SK-N-SH treated with all-trans-retinoic acid at 6 μM for 48 hours (cell line): ENCODE data around the gene TSHZ2.

ENCODE experiments used
- ATAC-seq: fragments of 200-7000 bp; cut with Tn5 transposase; 3 replicates; pipeline ENCODE4 v1.9.1; 2020; ENCODE audit warnings: mild to moderate bottlenecking, moderate library complexity
- ARNTL ChIP-seq: fragments of 450-650 bp; formaldehyde crosslinking; IDR thresholded peaks from 2 replicates; pipeline ENCODE4 v1.5.0; 2020; ENCODE audit warnings: low read depth, mild to moderate bottlenecking, moderate library complexity, borderline replicate concordance
- CREB5 ChIP-seq: fragments of 250-450 bp; sonication (Bioruptor Pico); IDR thresholded peaks from 2 replicates; pipeline ENCODE4 v1.5.1; 2020; ENCODE audit warnings: low read depth, mild to moderate bottlenecking, moderate library complexity
- CSRNP3 ChIP-seq: fragments of 250-450 bp; sonication (Bioruptor Pico); IDR thresholded peaks from 2 replicates; pipeline ENCODE4 v1.5.1; 2021; ENCODE audit warnings: mild to moderate bottlenecking, moderate library complexity
- GLIS3 ChIP-seq: fragments of 250-450 bp; sonication (Bioruptor Pico); IDR thresholded peaks from 2 replicates; pipeline ENCODE4 v1.5.0; 2020; ENCODE audit warnings: mild to moderate bottlenecking, moderate library complexity
- ISL1 ChIP-seq: fragments of 250-450 bp; sonication (Bioruptor Pico); IDR thresholded peaks from 2 replicates; pipeline ENCODE4 v2.1.2; 2022; ENCODE audit warnings: mild to moderate bottlenecking, moderate library complexity
- OSR1 ChIP-seq: fragments of 250-450 bp; sonication (Bioruptor Pico); IDR thresholded peaks from 2 replicates; pipeline ENCODE4 v1.8.0; 2022; ENCODE audit warnings: moderate library complexity, mild to moderate bottlenecking, inconsistent platforms
- PATZ1 ChIP-seq: fragments of 250-450 bp; sonication (Bioruptor Pico); IDR thresholded peaks from 2 replicates; pipeline ENCODE4 v1.8.0; 2020; ENCODE audit warnings: mild to moderate bottlenecking, moderate library complexity, borderline replicate concordance
- POU6F1 ChIP-seq: fragments of 250-450 bp; sonication (Bioruptor Pico); IDR thresholded peaks from 2 replicates; pipeline ENCODE4 v1.8.0; 2021; ENCODE audit warnings: low read depth, mild to moderate bottlenecking, moderate library complexity, borderline replicate concordance
- PPARA ChIP-seq: fragments of 250-450 bp; sonication (Bioruptor Pico); IDR thresholded peaks from 2 replicates; pipeline ENCODE4 v1.5.0; 2020; ENCODE audit warnings: mild to moderate bottlenecking, borderline replicate concordance
- RARB ChIP-seq: fragments of 250-450 bp; sonication (Bioruptor Pico); IDR thresholded peaks from 2 replicates; pipeline ENCODE4 v1.8.0; 2021; ENCODE audit warnings: mild to moderate bottlenecking, moderate library complexity
- TCF4 ChIP-seq: fragments of 250-450 bp; sonication (Bioruptor Pico); IDR thresholded peaks from 2 replicates; pipeline ENCODE4 v1.8.0; 2021; ENCODE audit warnings: mild to moderate bottlenecking, moderate library complexity, borderline replicate concordance
- TOX ChIP-seq: fragments of 250-450 bp; sonication (Bioruptor Pico); IDR thresholded peaks from 2 replicates; pipeline ENCODE4 v1.8.0; 2021; ENCODE audit warnings: mild to moderate bottlenecking, moderate library complexity, borderline replicate concordance
- TSHZ2 ChIP-seq: fragments of 250-450 bp; sonication (Bioruptor Pico); IDR thresholded peaks from 2 replicates; pipeline ENCODE4 v1.5.0; 2020; ENCODE audit warnings: mild to moderate bottlenecking, moderate library complexity
- ZC3H10 ChIP-seq: fragments of 250-450 bp; sonication (Bioruptor Pico); IDR thresholded peaks from 2 replicates; pipeline ENCODE4 v1.5.1; 2021; ENCODE audit warnings: mild to moderate bottlenecking, moderate library complexity
- ZFP3 ChIP-seq: fragments of 250-450 bp; sonication (Bioruptor Pico); IDR thresholded peaks from 2 replicates; pipeline ENCODE4 v1.5.0; 2020; ENCODE audit warnings: mild to moderate bottlenecking, moderate library complexity
- ZFP30 ChIP-seq: fragments of 450-650 bp; formaldehyde crosslinking; IDR thresholded peaks from 2 replicates; pipeline ENCODE4 v1.5.0; 2022; ENCODE audit warnings: mild to moderate bottlenecking, moderate library complexity
- ZNF565 ChIP-seq: fragments of 450-650 bp; formaldehyde crosslinking; conservative IDR thresholded peaks from 2 replicates; pipeline ENCODE4 v1.5.0; 2020; ENCODE audit warnings: low read depth, mild to moderate bottlenecking, moderate library complexity
- ZNF70 ChIP-seq: fragments of 450-650 bp; formaldehyde crosslinking; IDR thresholded peaks from 2 replicates; pipeline ENCODE4 v1.5.0; 2020; ENCODE audit warnings: mild to moderate bottlenecking, moderate library complexity
- ZNF8 ChIP-seq: fragments of 450-650 bp; formaldehyde crosslinking; IDR thresholded peaks from 2 replicates; pipeline ENCODE4 v1.5.0; 2020; ENCODE audit warnings: mild to moderate bottlenecking, moderate library complexity

Gene TSHZ2

GRCh38 chr20:53187392-53188068, 215.4 kb downstream of the TSHZ2 start:
- no peak for ATAC-seq

GRCh38 chr20:53190225-53190624, 218.1 kb downstream of the TSHZ2 start:
- no peak for TF ChIP-seq CSRNP3 (CRISPR knock-in tag)
- TF ChIP-seq ZNF70 (CRISPR knock-in tag): no peak
- no peak for TF ChIP-seq PPARA (CRISPR knock-in tag)
- no peak for TF ChIP-seq CREB5 (CRISPR knock-in tag)
- no peak for TF ChIP-seq ZNF8 (CRISPR knock-in tag)
- TF ChIP-seq RARB: no peak
- no peak for TF ChIP-seq ZFP3 (CRISPR knock-in tag)
- TF ChIP-seq POU6F1 (CRISPR knock-in tag): no peak
- TF ChIP-seq TOX: no peak
- no peak for TF ChIP-seq ZNF565 (CRISPR knock-in tag)
- no peak for TF ChIP-seq ZC3H10
- TF ChIP-seq ARNTL (CRISPR knock-in tag): no peak
- no peak for TF ChIP-seq ISL1 (CRISPR knock-in tag)
- ATAC-seq: no peak

More at GRCh38 chr20:53187392-53188068, 215.4 kb downstream of the TSHZ2 start:
- no peak for TF ChIP-seq ZC3H10
- TF ChIP-seq, all 23 proteins: peak for 0

- no peak for TF ChIP-seq OSR1
- no peak for TF ChIP-seq TOX
- TF ChIP-seq, all 23 proteins: peak for 0
- ATAC-seq: no peak
Measured at GRCh38 chr20:53191957-53192356, 219.8 kb downstream of the TSHZ2 start.

GRCh38 chr20:53194306-53195290, 222.4 kb downstream of the TSHZ2 start:
- ATAC-seq: no peak
- TF ChIP-seq RARB: no peak
- TF ChIP-seq ZFP30 (CRISPR knock-in tag): no peak
- no peak for TF ChIP-seq TCF4 (CRISPR knock-in tag)
- TF ChIP-seq ZFP3 (CRISPR knock-in tag): no peak
- no peak for TF ChIP-seq PATZ1 (CRISPR knock-in tag)
- TF ChIP-seq CSRNP3 (CRISPR knock-in tag): no peak
- TF ChIP-seq ZNF565 (CRISPR knock-in tag): no peak
- TF ChIP-seq TOX: no peak
- no peak for TF ChIP-seq CREB5 (CRISPR knock-in tag)
- no peak for TF ChIP-seq TSHZ2 (CRISPR knock-in tag)
- TF ChIP-seq ISL1 (CRISPR knock-in tag): no peak
- no peak for TF ChIP-seq GLIS3 (CRISPR knock-in tag)
- TF ChIP-seq OSR1: no peak
- TF ChIP-seq ZNF8 (CRISPR knock-in tag): no peak
